ENCODE results near the gene GPR160. TPM values are rescaled to one million over a fixed set of nuclear protein-coding genes. Genes with fewer than 3 reads are reported as not detected.

The GPR160 gene
- total RNA-seq, 1 donor from 2014 or later = 1.4 TPM

- no peak overlapping the region for H3K27ac ChIP-seq (ENCODE audit: low read depth, low read length)
- peaks cover 2% of the 10 kb centered on the region for H3K9me3 ChIP-seq (ENCODE audit: insufficient read depth, low read depth, low read length)
- Mint-ChIP-seq H3K27me3 (ENCODE audit: low read depth, unreplicated experiment) (no peaks in the 10 kb centered on the region), H3K36me3 (ENCODE audit: low read depth, unreplicated experiment) (peaks cover 2% of the 10 kb centered on the region), H3K4me3 (ENCODE audit: unreplicated experiment) (no peak overlapping the region), H3K27ac (ENCODE audit: unreplicated experiment) (no peak overlapping the region), H3K9me3 (ENCODE audit: unreplicated experiment) (no peaks in the 10 kb centered on the region), H3K4me1 (ENCODE audit: low read depth, unreplicated experiment) (peaks cover 5% of the 10 kb centered on the region)
- no peak for FAIRE-seq
- H3K79me2 ChIP-seq (ENCODE audit: insufficient read depth, low read length) = no peaks in the 10 kb centered on the region
- no peak for DNase-seq (ENCODE audit: low read depth)
- H3K9ac ChIP-seq (ENCODE audit: low read length) = no peak overlapping the region
- TF ChIP-seq EZH2 (IDR thresholded peaks at IDR 0.05; ENCODE audit: insufficient read depth, low read length) = no peak
- no peak for TF ChIP-seq CTCF (IDR thresholded peaks at IDR 0.05; ENCODE audit: insufficient read depth, low read depth, low read length)
- H4K20me1 ChIP-seq (ENCODE audit: insufficient read depth, low read length) = no peaks in the 10 kb centered on the region
- no peak overlapping the region for H3K4me2 ChIP-seq (ENCODE audit: low read length)
- peaks cover 12% of the 10 kb centered on the region for H3K36me3 ChIP-seq (ENCODE audit: insufficient read depth, low read length)
- no peaks in the 10 kb centered on the region for H3K27me3 ChIP-seq (ENCODE audit: insufficient read depth, low read length)
- no peak overlapping the region for H2AFZ ChIP-seq (ENCODE audit: low read depth, low read length)
- no peaks in the 10 kb centered on the region for H3K4me1 ChIP-seq (ENCODE audit: insufficient read depth, low read length)
- no peak overlapping the region for H3K4me3 ChIP-seq (ENCODE audit: insufficient read depth, low read depth, low read length)
These were observed 37.7 kb upstream of the GPR160 start for GRCh38 chr3:170000051-170000450.

GRCh38 chr3:170002231-170002630, 35.6 kb upstream of the GPR160 start:
- H3K36me3 Mint-ChIP-seq (ENCODE audit: low read depth, unreplicated experiment) = no peaks in the 10 kb centered on the region
- no peak for FAIRE-seq
- Histone ChIP-seq H3K4me2 (ENCODE audit: low read length) (no peak overlapping the region), H3K9me3 (ENCODE audit: insufficient read depth, low read depth, low read length) (peaks cover 2% of the 10 kb centered on the region), H3K9ac (ENCODE audit: low read length) (no peak overlapping the region), H3K4me1 (ENCODE audit: insufficient read depth, low read length) (no peaks in the 10 kb centered on the region), H3K27me3 (ENCODE audit: insufficient read depth, low read length) (no peaks in the 10 kb centered on the region), H3K27ac (ENCODE audit: low read depth, low read length) (no peak overlapping the region), H4K20me1 (ENCODE audit: insufficient read depth, low read length) (no peaks in the 10 kb centered on the region), H2AFZ (ENCODE audit: low read depth, low read length) (no peak overlapping the region), H3K4me3 (ENCODE audit: insufficient read depth, low read depth, low read length) (no peak overlapping the region), H3K36me3 (ENCODE audit: insufficient read depth, low read length) (no peaks in the 10 kb centered on the region), H3K79me2 (ENCODE audit: insufficient read depth, low read length) (no peaks in the 10 kb centered on the region)
- no peak for TF ChIP-seq EZH2 (IDR thresholded peaks at IDR 0.05; ENCODE audit: insufficient read depth, low read length)
- no peak for TF ChIP-seq CTCF (IDR thresholded peaks at IDR 0.05; ENCODE audit: insufficient read depth, low read depth, low read length)
- no peak for DNase-seq (ENCODE audit: low read depth)
- H3K27me3 Mint-ChIP-seq (ENCODE audit: low read depth, unreplicated experiment) = no peaks in the 10 kb centered on the region
- no peak overlapping the region for H3K27ac Mint-ChIP-seq (ENCODE audit: unreplicated experiment)
- no peaks in the 10 kb centered on the region for H3K9me3 Mint-ChIP-seq (ENCODE audit: unreplicated experiment)
- no peak overlapping the region for H3K4me3 Mint-ChIP-seq (ENCODE audit: unreplicated experiment)
- peaks cover 11% of the 10 kb centered on the region for H3K4me1 Mint-ChIP-seq (ENCODE audit: low read depth, unreplicated experiment)

- DNase-seq (ENCODE audit: low read depth) = no peak
- TF ChIP-seq EZH2 (IDR thresholded peaks at IDR 0.05; ENCODE audit: insufficient read depth, low read length) (no peak), CTCF (IDR thresholded peaks at IDR 0.05; ENCODE audit: insufficient read depth, low read depth, low read length) (no peak)
- Histone ChIP-seq H3K79me2 (ENCODE audit: insufficient read depth, low read length) (no peaks in the 10 kb centered on the region), H3K27ac (ENCODE audit: low read depth, low read length) (no peak overlapping the region), H3K9me3 (ENCODE audit: insufficient read depth, low read depth, low read length) (peaks cover 2% of the 10 kb centered on the region), H4K20me1 (ENCODE audit: insufficient read depth, low read length) (no peaks in the 10 kb centered on the region), H3K4me3 (ENCODE audit: insufficient read depth, low read depth, low read length) (no peak overlapping the region), H3K27me3 (ENCODE audit: insufficient read depth, low read length) (no peaks in the 10 kb centered on the region), H2AFZ (ENCODE audit: low read depth, low read length) (no peak overlapping the region), H3K36me3 (ENCODE audit: insufficient read depth, low read length) (no peaks in the 10 kb centered on the region), H3K4me2 (ENCODE audit: low read length) (no peak overlapping the region), H3K9ac (ENCODE audit: low read length) (no peak overlapping the region), H3K4me1 (ENCODE audit: insufficient read depth, low read length) (no peaks in the 10 kb centered on the region)
- Mint-ChIP-seq H3K4me3 (ENCODE audit: unreplicated experiment) (no peak overlapping the region), H3K9me3 (ENCODE audit: unreplicated experiment) (no peaks in the 10 kb centered on the region), H3K36me3 (ENCODE audit: low read depth, unreplicated experiment) (no peaks in the 10 kb centered on the region), H3K27me3 (ENCODE audit: low read depth, unreplicated experiment) (no peaks in the 10 kb centered on the region), H3K27ac (ENCODE audit: unreplicated experiment) (no peak overlapping the region), H3K4me1 (ENCODE audit: low read depth, unreplicated experiment) (peaks cover 11% of the 10 kb centered on the region)
- no peak for FAIRE-seq
These were observed 34.9 kb upstream of the GPR160 start for GRCh38 chr3:170002879-170003278.

Measured in astrocyte (in vitro differentiated cells and primary cell).